Thyroid gland (tissue), 4 donors: ENCODE measurements around the gene UST.

Source experiments
- CTCF ChIP-seq, 6 experiments: fragments of 200-600 bp in 3 of 6; fragments of 450-650 bp in 3 of 6; sonication (generic) in 3 of 6; IDR thresholded peaks; one replicate each; pipeline ENCODE4 v1.5.1; 2016 to 2019; ENCODE audit warnings: antibody characterized with exemption in 6 of 6, mild to moderate bottlenecking in 2 of 6, inconsistent platforms in 1 of 6, moderate library complexity in 1 of 6
- POLR2A ChIP-seq, 2 donors: fragments of 450-650 bp; IDR thresholded peaks; one replicate each; pipeline ENCODE4 v1.6.1; 2017; ENCODE audit warnings: antibody characterized with exemption in 2 of 2, mild to moderate bottlenecking in 2 of 2, moderate library complexity in 1 of 2

- TF ChIP-seq CTCF (IDR thresholded peaks at IDR 0.05) (no peak), POLR2A (IDR thresholded peaks at IDR 0.05) (no peak)
Measured at GRCh38 chr6:148927586-148927985, 180.8 kb downstream of the UST start.
